Activated CD8-positive, alpha-beta memory T cell treated with anti-CD3 and anti-CD28 coated beads for 4 hours (primary cell): ENCODE results near the gene LSP1.

ENCODE experiments used
- DNase-seq, 2 donors: peaks; one replicate each; pipeline ENCODE4 v3.0.0-alpha.2; 2020; ENCODE audit warnings: low read depth in 2 of 2

Gene LSP1

DNA sequence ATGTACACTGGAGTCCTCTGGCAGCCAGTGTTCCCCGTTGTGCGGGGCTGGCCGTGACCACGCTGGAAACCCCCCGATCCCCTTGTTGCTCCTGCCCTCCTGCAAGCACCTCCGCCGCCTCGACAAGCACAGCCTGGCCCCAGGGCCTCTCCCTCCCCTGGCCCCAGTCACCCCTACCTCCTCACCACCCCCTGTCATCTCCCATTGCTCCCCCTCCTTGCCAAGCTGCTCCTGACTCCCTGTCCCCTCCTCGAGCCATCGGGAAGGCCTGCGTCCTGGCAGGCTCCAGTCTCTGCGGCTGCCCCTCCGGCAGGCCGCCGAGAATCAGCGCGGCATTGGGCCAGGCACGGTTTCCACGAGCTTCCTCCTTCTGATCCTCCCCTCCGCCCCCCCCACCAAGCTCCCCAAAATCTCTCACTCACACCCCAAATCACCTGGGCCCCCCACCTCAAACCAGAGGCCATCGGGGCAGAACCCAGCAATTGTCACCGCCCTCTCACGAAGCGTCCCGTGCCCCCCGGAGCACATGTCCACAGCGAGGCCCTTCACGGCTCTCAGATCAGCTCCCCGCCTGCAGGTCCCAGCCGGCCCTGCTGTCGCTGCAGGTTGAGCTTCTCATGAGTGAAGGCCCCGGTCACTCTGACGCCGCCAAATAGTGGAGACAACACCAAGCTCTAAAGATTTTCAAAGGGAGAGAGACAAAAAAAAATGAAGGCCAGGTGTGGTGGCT lies 5.7 kb upstream of the LSP1 start:
- DNase-seq: no peak

DNA sequence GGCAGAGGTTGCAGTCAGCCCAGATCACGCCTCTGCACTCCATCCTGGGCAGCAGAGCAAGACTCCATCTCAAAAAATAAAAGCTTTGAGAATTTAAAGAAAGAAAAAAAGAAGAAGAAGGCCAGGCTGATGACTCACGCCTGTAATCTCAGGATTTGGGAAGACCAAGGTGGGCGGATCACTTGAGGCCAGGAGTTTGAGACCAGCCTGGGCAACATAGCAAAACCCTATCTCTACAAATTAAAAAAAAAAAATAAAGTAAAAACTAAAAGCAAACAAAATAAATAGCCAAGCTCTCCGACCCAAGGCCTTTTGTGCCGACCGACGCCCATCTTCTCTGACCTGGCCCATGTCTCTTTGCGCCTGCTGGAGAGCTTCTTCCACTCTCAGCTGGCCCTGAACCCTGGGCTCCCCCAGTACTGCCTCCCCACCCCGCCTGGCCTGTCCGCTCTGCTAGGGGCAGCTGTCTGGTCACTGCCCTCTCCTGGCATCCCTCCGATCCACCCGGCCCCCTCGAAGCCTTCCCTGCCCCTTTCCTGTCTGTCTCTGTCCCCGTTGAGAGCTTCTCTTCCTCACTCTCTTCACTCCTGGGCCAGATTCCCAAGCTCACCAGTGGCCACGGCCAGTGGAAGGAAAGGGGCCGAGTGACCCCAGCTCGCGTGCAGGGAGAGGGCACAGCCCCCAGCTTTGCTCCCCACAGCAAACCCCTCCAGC lies 4.8 kb upstream of the LSP1 start:
- no peak for DNase-seq

DNA sequence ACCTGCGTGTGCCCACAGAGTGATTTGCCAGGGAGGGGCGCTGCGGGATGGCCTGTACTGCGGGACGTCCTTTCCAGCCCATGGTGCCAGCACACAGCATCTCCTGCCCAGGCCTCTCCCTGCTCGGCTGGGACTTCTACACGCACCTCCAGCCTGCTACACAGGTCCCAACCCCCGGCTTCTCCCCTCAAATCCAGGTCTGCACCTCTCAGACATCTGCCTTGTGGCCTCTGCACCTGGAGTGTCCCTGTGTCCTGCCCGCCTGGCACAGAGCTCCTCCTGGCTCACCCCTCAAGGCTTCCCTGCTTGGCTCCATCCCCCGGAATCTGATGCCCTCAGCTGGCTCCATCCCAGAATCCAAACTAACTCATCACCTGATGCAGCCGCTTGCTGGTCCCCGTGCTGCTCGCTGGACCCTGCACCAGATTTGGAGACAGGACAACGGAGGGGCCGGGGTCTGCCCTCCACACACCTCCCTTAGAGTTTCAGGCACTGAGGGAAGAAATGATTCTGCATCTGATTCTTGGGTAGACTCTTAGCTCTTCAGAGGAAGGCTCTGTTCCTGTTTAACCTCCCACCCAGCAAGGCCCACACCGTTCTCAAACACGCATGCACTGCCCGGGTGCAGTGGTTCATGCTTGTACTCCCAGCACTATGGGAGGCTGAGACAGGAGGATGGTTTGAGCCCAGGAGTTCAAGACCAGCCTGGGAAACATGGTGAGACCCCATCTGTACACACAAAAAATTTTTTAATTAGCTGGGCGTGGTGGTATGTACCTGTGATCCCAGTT lies 4.0 kb upstream of the LSP1 start:
- no peak for DNase-seq

GRCh38 chr11:1851468-1852180 lies 1.3 kb upstream of the LSP1 start:
- DNase-seq: no peak

- DNase-seq: no peak
Measured at GRCh38 chr11:1852271-1852876, 510 bp upstream of the LSP1 start.

DNA sequence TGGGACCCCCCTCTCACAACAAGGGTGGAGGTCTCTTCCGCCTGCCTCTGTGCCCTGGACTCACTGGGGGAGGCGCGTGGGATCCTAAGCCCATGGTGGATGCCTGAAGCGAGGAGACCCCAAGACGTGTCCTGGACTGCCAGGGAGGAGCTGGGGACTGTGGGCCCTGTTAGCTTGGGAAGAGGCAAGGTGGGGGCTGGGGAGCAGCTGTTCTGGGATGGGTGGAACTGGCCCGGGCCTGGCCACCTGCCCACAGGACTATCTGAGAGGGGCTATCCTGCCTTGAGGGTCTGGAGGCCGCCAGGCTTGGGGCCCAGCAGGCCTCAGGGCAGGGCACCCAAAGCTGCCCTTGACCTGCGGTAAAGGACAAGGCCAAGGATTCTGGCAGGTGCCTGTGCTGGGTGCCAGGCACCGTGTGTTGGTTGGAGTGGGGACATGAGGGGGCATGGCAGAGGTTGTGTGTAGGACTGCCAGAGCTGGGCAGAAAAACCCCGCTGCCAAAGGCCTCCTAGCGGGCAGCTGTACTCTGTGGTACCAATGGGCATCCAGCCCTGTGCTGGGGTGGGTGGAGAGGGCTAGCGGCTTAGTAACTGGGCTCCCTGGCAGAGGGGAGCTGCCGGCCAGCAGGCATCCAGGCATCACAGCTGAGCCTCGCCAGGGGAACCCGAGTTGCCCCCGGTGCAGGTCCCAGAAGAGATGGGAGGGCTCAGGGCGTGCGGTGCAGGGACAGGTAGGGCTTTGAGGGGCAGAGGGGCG lies 670 bp downstream of the LSP1 start:
- DNase-seq: no peak

- no peak for DNase-seq
Measured at GRCh38 chr11:1854132-1854948, 1.5 kb downstream of the LSP1 start.

DNA sequence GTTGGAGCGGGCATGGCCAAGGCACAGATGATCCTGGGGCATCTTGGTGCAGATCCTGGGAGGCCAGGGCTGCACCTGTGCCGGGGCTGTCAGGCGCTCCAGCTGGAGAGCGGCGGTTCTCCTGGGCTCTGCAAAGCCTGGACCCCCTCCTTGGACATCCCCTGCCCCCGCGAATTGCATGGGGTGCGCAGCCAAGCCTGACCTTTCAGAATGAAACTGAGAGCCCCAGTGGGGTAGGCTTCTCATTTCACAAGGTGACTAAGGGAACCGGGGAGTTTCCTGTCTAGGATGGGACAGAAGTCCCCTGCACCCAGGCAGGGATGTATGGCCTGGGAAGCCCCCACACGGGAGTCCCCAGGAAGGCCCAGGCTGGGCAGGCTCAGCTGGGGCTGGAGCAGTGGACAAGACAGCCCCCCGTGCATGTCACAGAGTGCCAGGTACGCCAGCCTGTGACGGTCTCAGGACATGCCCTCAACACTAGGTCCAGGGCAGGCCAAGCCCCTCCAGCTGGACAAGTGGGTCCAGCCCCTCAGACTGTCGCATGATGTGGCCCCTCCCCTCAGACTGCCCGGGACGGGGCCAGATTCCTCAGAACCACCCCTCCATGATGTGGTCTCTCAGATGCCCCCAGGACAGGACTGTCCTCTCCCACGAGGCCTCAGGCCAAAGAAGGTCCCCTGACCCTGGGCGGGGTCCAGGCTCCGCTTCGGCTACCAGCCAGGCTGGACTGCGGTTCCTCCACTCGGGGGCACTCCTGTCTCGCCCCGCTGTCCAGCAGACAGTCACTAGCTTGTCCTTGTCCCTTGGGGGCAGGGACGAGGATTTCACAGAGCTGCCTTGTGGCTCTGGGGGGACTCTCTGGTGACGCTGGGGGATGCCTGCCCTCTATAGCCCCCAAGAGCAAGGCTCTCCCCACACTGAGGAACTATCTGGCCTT lies 2.3 kb downstream of the LSP1 start:
- DNase-seq: no peak

DNA sequence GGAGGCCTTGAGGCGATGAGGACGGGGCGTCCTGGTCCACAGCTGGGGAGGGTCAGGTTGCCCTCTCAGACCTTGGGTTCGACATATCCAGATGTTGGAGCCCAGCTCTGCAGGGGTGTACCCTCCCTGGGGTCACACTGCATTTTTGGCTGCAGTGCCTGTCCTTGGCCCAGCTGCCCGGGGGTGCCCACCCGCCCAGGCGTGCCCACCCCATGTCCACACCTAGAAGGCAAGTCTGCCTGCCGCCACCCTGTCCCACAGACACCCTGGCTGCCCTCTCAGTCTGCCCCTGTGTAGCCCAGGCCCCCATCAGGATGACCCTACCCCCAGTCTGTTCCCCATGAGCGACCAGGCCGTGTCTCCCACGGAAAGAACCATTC lies 3.0 kb downstream of the LSP1 start:
- DNase-seq: no peak

GRCh38 chr11:1856306-1857005 lies 3.6 kb downstream of the LSP1 start:
- no peak for DNase-seq

- no peak for DNase-seq
Measured at GRCh38 chr11:1857064-1857463, 4.2 kb downstream of the LSP1 start.

DNA sequence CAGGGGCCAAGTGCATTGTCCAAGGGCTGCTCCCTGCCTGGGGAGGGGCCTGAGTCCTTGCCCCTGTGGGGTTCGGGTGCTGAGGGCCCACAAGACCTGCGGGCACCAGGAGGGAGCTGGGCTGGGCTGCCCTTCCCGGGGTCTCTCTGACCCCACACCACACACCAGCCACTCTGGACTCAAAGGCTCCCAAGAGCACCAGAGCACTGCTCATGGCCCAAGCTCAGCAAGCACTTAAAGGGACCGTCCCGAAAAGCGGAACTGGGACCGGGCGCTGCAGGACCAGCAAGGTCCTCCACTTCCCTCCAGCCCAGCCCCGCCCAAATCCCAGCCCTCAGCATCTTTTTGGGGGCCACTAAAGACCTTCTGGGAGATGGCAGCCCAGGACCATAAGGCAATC lies 5.3 kb downstream of the LSP1 start:
- DNase-seq: no peak

- no peak for DNase-seq
Measured at GRCh38 chr11:1858576-1858975, 5.7 kb downstream of the LSP1 start.

DNA sequence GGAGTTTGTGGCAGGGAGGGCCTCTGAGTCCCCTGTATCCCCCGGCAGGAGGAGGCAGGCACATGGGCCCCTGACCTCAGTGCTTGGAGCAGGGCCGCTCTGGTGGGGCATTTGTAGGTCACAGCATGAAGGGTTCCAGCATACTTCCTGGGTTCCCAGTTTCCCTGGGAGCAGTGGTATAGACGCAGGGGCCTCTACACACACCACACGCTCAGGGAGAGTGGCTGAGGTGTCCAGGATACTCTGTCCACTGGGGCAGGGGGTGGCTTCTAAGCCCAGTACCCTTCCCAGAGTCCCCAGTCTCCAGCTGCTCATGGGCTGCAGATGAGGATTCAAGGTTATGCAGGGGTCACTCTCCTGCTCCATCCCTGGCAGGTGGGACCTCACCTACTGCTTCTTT lies 6.1 kb downstream of the LSP1 start:
- no peak for DNase-seq

- no peak for DNase-seq
Measured at GRCh38 chr11:1860108-1860507, 7.2 kb downstream of the LSP1 start.

DNA sequence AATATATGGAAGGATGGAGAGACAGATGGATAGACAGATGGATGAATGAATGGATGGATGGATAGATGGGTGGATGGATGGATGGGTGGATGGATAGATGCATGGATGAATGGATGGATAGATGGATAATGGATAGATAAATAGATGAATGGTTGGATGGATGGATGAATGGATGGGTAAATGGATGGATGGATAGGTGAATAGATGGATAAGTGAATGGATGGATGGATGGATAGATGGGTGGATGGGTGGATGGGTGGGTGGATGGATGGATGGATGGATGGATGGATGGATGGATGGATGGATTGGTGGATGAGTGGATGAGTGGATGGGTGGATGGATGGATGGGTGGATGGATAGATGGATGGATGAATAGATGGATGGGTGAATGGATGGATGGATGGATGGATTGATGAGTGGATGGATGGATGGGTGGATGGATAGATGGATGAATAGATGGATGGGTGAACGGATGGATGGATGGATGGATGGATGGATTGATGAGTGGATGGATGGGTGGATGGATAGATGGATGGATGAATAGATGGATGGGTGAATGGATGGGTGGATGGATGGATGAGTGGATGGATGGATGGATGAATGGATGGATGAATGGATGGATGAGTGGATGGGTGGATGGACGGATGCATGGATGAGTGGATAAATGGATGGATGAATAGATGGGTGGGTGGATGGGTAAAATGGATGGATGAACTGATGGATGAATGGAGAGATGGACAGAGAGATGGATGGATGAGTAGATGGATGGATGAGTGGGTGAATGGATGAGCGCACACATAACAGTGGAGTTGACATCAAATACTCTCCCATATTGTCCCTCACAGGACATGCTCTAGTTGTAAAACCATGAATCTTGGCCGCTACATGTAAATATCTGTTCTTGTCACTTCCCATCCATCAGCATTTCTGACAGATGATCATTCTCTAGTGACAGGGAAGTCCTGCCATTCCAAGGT lies 8.8 kb downstream of the LSP1 start:
- no peak for DNase-seq
